Right ventricle myocardium inferior (tissue), 1 donor: ENCODE measurements around the gene CCDC116. TPM values are rescaled to one million over a fixed set of nuclear protein-coding genes. Genes with fewer than 3 reads are reported as not detected.
A peak's percentile ranks its signal among the peaks of the same experiment; 100 is the strongest.
"Not testable (repeated sequence)": the region's sequence is repeated elsewhere in the genome, so short reads cannot be mapped to it uniquely, and the experiment has no call there.

Source experiments
- ATAC-seq: fragments of 200-7000 bp; cut with Tn5 transposase; one replicate; pipeline ENCODE4 v1.9.1; 2020; ENCODE audit warnings: mild to moderate bottlenecking, moderate library complexity
- DNase-seq: peaks from one replicate; pipeline ENCODE4 v3.0.0; 2021; ENCODE audit errors: missing footprints
- intact Hi-C: fragments of 100-400 bp; cut with DNase I; formaldehyde crosslinking; loops from one replicate; pipeline ENCODE4 v1.11.0; 2022
- total RNA-seq: library from RNA; stranded (reverse); fragmentation: NEBNext Ultra II Directional; extraction: Animal tissue kit (Norgen Biotek cat#: 25700); gene quantifications from one replicate; pipeline ENCODE4 v1.2.1, GENCODE V29; 2021
- donor health status: DM: no; HTN: yes; CAD: no; lungs with severe emphysema.

The CCDC116 gene
- total RNA-seq, 1 donor from 2014 or later = 0.16 TPM

DNA sequence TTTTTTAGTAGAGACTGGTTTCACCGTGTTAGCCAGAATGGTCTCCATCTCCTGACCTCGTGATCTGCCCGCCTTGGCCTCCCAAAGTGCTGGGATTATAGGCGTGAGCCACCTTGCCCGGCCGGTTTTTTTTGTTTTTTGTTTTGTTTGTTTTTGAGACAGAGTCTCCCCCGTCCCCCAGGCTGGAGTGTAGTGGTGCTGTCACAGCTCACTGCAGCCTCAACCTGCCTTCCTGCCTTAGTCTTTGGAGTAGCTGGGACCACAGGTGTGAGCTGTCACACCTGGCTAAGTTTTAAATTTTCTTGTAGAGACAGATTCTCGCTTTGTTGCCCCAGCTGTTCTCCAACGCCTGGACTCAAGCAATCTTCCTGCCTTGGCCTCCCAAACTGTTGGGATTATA, 36.5 kb downstream of the CCDC116 start:
- DNase-seq (no peak), ATAC-seq (no peak)
- intact Hi-C loops = no loop called here

- DNase-seq (no peak), ATAC-seq (no peak)
- intact Hi-C loops = no loop called here
Observed at GRCh38 chr22:21672107-21672629, 39.6 kb downstream of the CCDC116 start.

DNA sequence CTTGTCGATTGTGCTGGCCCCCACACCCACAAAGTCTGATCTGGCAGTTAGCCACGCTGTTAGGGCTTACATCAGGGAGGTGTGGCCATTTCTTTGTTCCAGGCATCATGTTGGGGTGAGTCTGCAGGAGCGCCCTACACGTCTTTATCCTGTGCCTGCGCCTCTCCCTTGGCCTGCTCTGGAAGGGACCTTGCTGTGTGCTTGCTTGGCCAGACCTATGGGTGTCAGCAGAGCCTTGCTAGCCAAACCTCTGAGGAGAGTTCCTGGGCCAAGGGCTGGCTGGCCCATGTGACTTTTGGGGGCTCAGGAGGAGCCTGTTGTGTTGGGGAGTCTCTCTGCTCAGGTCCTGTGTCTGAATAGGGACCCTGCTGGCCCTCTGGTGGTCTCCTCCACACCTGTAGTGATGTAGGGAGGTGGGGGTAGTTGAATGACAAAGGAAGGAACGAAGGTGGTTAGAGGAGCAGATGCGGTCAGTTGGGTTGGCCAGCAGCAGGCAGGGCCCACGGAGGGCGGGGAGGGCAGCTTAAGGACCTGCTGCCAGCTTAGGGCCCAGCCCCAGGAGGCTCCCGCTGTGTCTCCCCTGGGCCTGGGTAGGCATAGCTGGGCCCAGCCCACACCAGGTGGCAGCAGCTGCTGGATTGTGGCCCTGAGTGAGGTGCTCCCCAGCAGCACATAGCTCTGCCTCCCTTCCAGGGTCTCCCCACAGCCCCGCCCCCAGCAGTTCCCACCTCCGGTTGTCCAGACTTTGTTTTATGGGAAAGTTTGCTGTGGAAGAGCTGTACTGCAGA, 41.2 kb downstream of the CCDC116 start:
- intact Hi-C loops = no loop called here
- DNase-seq = no peak
- no peak for ATAC-seq

DNA sequence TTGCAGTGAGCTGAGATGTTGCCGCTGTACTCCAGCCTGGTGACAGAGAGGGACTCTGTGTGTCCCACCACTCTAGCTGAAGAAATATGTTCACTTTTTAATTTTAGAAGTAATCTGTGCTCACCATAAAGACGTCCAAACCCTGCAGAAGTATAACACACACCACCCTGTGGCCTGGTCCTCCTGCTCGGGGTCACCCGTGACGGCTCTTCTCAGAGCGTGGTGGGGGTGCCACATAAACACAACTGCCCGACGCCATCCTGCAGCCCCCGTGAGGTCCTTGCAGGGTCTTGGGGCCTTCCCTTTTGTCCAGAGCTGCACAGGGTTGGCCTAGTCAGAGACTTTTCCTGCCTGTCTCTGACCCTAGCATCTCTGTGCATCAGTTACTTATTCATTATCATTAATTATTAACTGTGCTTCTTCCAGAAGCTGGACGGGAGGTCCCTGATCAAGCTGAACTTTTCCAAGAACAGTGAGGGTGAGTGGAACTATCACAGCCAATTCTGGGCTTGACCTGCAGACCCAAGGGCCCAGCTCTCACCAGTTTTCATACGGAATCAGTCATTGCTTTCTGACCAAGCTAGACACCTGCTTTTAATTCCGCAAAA, 42.2 kb downstream of the CCDC116 start:
- DNase-seq (no peak), ATAC-seq (no peak)
- intact Hi-C loops = no loop called here

GRCh38 chr22:21677606-21678443, 45.3 kb downstream of the CCDC116 start:
- ATAC-seq (peak; percentile 24), DNase-seq (no peak)
- intact Hi-C loops = no loop called here

DNA sequence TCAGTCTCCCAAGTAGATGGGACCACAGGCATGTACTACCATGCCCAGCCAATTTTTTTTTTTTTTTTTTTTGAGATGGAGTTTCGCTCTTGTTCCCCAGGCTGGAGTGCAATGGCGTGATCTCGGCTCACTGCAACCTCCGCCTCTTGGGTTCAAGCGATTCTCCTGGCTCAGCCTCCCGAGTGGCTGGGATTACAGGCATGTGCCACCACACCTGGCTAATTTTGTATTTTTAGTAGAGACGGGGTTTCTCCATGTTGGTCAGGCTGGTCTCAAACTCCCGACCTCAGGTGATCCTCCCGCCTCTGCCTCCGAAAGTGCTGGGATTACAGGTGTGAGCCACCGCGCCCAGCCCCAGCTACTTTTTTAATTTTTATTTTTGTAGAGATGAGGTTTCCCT, 46.3 kb downstream of the CCDC116 start:
- DNase-seq, ATAC-seq, intact Hi-C loops: not testable (repeated sequence)

DNA sequence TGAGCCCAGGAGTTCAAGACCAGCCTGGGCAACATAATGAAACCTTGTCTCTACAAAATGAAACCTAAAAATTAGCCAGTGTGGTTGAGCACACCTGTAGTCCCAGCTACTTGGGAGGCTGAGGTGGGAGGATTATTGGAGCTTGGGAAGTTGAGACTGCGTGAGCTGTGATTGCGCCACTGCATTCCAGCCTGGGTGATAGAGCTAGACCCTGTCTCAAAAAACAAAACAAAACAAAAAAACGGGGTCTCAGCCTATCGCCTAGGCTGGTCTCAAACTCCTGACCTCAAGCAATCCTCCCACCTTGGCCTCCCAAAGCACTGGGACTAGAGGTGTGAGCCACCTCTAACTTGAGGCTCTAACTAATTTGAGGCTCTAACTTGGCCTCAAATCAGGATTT, 46.8 kb downstream of the CCDC116 start:
- ATAC-seq (no peak), DNase-seq (no peak)
- intact Hi-C loops = no loop called here

- ATAC-seq (no peak), DNase-seq (no peak)
- intact Hi-C loops = no loop called here
Observed at GRCh38 chr22:21680830-21681565, 48.4 kb downstream of the CCDC116 start.

DNA sequence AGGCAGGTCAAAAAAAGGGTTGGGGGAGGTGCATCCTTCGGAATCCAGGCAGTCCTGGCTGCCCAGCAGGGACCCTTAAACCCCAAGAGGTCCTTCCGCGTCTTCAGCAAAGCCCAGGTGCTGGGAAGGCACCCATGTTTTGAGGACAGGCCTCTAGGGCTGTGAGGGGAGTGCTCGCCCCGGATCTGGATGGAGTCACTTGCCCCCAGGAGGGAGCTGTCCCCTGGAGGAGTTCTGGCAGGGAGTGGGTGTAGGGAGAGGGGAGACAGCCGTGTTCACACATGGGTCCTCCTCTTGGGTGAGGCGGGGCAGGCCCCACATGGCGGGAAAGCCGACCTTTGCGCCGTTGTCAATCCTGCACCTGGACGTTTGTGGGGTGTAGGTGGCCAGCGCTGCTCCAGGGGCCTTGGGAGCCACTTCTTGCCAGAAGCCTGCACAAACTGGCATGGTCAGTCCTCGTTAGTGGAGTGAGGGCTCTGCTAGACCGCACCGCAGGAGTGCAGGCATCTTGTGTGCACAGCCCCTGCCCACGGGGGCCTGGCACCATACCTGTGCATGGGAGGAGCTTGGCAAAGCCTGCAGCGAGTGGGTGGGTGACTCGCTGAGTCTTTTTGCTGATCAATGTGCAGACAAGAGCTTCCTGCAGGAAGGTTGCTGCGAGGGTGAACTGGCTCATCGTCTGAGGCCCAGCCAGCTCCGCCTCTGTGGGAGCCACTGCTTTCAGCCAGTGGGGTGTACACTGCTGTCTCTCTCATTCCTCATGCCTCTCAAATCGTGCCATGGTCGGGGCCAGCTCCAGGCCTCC, 49.2 kb downstream of the CCDC116 start:
- intact Hi-C loops = no loop called here
- no peak for ATAC-seq
- DNase-seq = no peak

DNA sequence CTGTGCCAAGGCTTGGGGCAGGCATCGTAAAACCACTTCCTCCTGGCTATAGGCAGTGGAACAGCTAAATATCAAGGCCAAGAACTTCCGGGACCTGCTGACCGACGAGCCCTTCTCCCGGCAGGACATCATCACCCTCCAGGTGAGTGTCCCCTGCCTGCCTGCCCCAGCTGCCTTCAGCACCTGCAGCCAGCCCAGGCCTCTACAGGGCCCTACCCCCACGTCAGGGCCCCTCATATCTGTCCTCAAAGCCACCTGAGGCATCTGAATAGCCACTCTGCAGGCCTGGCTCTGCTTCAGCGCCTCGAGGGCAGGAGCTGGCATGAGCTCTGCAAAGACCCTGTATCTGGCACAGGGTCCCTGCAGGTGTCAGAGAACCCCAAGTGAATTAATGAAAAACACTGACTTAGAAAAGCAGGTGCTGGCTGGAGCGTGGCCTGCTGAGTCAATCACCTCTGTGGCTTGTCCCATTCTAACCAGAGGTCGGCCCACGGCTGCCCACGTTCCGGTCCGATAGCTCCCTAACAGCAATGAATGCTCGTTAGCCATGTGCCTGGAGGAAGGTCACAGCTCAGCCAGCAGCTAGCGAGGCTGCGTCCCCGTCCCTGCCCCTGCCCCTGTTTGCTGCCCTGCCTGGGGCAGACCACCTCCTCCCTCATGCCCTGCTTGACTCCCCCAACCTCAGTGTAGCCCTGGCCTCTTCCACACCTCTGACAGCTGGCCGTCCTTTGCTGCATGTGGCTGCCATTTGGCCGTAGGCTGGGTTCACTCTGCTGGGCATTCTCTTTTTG, 50.0 kb downstream of the CCDC116 start:
- intact Hi-C loops = no loop called here
- ATAC-seq = no peak
- no peak for DNase-seq

DNA sequence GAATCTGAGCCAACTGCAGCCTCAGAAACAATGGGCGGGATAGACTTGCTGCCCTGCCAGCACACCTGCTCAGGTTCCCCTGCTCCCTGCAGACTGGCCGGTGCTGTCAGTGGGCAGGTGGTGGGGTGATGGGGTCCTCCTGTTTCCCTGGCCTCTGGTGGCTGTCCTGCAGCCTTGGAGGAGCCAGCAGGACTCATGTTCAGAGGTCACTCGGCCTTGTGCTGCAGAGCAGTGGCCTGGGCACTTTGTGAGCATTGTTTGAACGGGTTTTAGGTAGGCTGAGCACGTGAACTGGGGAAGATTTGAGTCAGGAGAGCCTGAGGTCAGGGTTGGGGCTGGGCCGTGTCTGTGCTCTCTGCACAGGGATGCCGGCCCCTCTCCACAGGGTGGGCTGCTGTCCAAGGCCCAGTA, 50.8 kb downstream of the CCDC116 start:
- DNase-seq (no peak), ATAC-seq (no peak)
- intact Hi-C loops = no loop called here

- intact Hi-C loops = no loop called here
- DNase-seq (no peak), ATAC-seq (no peak)
Observed at GRCh38 chr22:21684492-21685163, 52.1 kb downstream of the CCDC116 start.

- ATAC-seq (no peak), DNase-seq (no peak)
- intact Hi-C loops = no loop called here
Observed at GRCh38 chr22:21685164-21685513, 52.6 kb downstream of the CCDC116 start.

DNA sequence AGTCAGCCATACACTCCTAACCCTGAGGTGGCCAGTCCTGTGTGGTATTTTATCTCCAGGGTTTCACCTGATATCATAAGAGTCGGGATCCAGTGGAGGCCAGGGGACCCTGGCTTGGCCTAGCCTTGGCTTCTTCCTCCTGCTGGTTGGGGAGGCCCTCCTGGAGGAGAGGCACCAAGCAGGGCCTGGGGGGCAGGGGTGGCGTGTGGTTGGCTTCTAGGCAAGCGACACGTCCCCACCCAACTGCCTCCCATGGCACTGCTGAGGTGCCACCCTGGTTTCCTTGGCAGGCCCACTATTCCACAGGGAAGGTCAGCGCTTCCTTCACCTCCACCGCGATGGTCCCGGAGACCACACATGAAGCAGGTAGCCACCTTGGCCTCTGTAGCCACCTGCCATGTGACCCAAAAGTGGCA, 53.6 kb downstream of the CCDC116 start:
- no peak for ATAC-seq
- intact Hi-C loops = no loop called here

More for the DNA sequence above, 53.6 kb downstream of the CCDC116 start:
- DNase-seq = no peak
